Glutamatergic neuron (in vitro differentiated cells): ENCODE measurements around the gene LRRN2. TPM values are rescaled to one million over a fixed set of nuclear protein-coding genes. Genes with fewer than 3 reads are reported as not detected.

ENCODE experiments used
- DNase-seq: peaks from one replicate; pipeline ENCODE4 v3.0.0; 2022
- H3K27ac Mint-ChIP-seq: one replicate; pipeline ENCODE4 v1.8.0; 2020; ENCODE audit warnings: mild to moderate bottlenecking, mixed read lengths, inconsistent platforms; ENCODE audit not compliant: unreplicated experiment
- H3K27me3 Mint-ChIP-seq: one replicate; pipeline ENCODE4 v1.8.0; 2020; ENCODE audit warnings: mild to moderate bottlenecking, moderate library complexity, mixed read lengths, inconsistent platforms; ENCODE audit not compliant: unreplicated experiment
- H3K36me3 Mint-ChIP-seq: one replicate; pipeline ENCODE4 v1.8.0; 2020; ENCODE audit warnings: mild to moderate bottlenecking, mixed read lengths, inconsistent platforms; ENCODE audit not compliant: unreplicated experiment
- H3K4me1 Mint-ChIP-seq: one replicate; pipeline ENCODE4 v1.8.0; 2020; ENCODE audit warnings: mild to moderate bottlenecking, low read depth, mixed read lengths, inconsistent platforms; ENCODE audit not compliant: unreplicated experiment
- H3K4me3 Mint-ChIP-seq: one replicate; pipeline ENCODE4 v1.8.0; 2020; ENCODE audit warnings: mild to moderate bottlenecking, mixed read lengths, inconsistent platforms; ENCODE audit not compliant: unreplicated experiment
- H3K9me3 Mint-ChIP-seq: one replicate; pipeline ENCODE4 v1.8.0; 2020; ENCODE audit warnings: mild to moderate bottlenecking, moderate library complexity, mixed read lengths, inconsistent platforms; ENCODE audit not compliant: unreplicated experiment
- total RNA-seq: library from RNA; stranded (reverse); fragmentation: NEBNext Ultra II Directional; extraction: Animal tissue kit (Norgen Biotek cat#: 25700); gene quantifications from one replicate; pipeline ENCODE4 v1.2.1, GENCODE V29; 2021; ENCODE audit not compliant: unreplicated experiment
- TF ChIP-seq, protein P1 (sequence below): fragments of 200-600 bp; sonication (generic); IDR thresholded peaks from one replicate; pipeline ENCODE4 v1.5.0; 2021; ENCODE audit not compliant: partially characterized antibody, unreplicated experiment

Gene LRRN2
- total RNA-seq, 1 donor from 2014 or later: 6.9 TPM

DNA sequence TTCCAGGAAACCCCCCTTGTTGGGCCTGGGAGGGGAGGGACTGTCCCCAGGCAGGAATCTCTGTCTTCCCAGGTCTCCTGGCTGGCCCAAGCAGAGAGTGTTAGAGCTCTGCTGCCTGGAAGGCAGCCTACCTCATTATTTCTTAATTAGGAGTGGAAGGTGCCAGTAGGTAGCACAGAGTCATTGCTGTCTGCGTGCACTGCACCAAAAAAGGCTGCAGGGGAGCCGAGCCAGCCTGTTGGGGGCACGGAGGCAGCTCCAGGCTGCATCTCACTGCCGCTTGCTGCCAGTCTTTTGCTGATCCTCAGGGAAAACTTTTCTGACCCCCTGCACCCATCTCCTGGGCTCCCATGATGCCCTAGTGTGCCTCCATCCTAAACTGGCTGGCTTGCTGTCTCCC, 58.1 kb downstream of the LRRN2 start:
- Mint-ChIP-seq H3K27ac (no peak overlapping the region), H3K4me3 (no peak overlapping the region), H3K9me3 (peaks cover 3% of the 10 kb centered on the region), H3K4me1 (peaks cover 12% of the 10 kb centered on the region), H3K27me3 (peaks cover 5% of the 10 kb centered on the region), H3K36me3 (peaks cover 12% of the 10 kb centered on the region)
- DNase-seq: no peak
- TF ChIP-seq, protein P1, sequence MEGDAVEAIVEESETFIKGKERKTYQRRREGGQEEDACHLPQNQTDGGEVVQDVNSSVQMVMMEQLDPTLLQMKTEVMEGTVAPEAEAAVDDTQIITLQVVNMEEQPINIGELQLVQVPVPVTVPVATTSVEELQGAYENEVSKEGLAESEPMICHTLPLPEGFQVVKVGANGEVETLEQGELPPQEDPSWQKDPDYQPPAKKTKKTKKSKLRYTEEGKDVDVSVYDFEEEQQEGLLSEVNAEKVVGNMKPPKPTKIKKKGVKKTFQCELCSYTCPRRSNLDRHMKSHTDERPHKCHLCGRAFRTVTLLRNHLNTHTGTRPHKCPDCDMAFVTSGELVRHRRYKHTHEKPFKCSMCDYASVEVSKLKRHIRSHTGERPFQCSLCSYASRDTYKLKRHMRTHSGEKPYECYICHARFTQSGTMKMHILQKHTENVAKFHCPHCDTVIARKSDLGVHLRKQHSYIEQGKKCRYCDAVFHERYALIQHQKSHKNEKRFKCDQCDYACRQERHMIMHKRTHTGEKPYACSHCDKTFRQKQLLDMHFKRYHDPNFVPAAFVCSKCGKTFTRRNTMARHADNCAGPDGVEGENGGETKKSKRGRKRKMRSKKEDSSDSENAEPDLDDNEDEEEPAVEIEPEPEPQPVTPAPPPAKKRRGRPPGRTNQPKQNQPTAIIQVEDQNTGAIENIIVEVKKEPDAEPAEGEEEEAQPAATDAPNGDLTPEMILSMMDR: no peak

DNA sequence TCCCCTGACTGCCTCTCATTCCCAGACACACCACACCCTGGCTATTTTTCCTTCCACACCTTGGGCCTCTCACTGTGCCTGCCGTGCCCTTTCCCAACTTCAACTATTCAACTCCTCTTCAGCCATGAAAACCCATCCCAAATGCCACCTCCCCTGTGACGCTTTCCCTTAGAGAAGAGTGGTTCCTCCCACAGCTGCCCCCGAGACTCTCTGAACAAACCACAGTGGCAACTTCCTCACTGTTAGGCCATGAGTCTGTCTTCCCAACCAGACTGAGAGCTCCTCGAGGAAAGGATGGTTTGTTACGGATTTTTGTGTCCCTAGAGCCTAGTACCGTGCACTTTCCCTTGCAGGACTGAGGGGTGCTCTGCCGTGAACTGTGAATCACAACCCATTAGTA, 59.2 kb downstream of the LRRN2 start:
- Mint-ChIP-seq H3K4me3 (no peak overlapping the region), H3K27me3 (peaks cover 5% of the 10 kb centered on the region), H3K27ac (no peak overlapping the region), H3K9me3 (peaks cover 3% of the 10 kb centered on the region), H3K4me1 (peaks cover 12% of the 10 kb centered on the region), H3K36me3 (peaks cover 8% of the 10 kb centered on the region)
- TF ChIP-seq, protein P1: no peak
- no peak for DNase-seq

DNA sequence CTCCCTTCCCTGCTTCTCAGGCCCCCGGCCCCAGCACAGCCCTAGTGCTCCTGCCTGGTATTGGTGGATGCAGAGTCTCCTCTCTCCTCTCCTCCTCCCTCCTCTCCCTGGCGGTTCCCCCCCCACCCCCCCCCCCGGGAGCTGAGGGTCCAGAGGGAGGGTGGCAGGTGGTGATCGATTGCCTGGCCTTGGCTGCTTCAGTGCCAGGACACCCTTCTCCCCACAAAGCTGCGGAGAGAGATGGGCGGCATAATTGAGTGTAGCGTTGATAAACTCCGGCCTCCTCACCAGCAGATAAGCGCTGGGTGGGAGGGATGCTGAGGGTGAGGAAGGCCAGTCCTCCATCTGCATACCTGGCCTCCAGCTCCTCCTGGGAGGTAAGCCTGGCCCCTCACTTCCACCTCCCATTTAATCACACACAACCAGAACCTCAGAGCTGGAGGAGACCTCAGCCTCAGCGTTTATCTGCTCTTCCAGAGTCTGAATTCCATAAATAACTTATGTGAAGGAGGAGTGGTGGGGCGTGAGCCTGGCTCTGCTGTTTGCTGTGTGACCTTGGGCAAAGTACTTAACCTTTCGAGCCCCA, 60.8 kb downstream of the LRRN2 start:
- Mint-ChIP-seq H3K4me1 (peaks cover 12% of the 10 kb centered on the region), H3K27ac (no peak overlapping the region), H3K9me3 (peaks cover 3% of the 10 kb centered on the region), H3K4me3 (no peak overlapping the region), H3K36me3 (peaks cover 7% of the 10 kb centered on the region), H3K27me3 (peaks cover 4% of the 10 kb centered on the region)
- no peak for DNase-seq
- TF ChIP-seq, protein P1: no peak

DNA sequence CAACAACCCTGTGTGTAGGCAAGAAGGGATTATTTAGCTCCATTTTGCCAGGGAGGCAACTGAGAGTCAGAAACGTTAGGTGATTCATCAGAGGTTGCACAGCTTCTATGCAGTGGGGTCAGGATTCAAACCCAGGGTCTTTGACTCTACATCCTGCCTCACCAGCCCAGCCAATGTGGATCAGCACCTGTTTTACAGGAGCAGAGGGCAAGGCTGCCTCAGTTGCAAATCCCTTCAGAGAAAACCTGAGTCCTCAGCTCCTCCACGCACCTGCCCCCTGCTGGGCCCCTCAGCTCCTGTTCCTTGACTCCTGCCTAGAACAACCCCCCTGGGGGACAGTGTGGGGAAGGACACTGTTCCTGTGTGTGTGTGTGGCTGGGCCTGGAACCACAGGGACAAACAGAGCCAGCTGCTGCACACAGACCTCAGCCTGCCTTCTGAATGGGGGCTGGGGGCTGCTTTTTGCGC, 61.6 kb downstream of the LRRN2 start:
- Mint-ChIP-seq H3K27me3 (peaks cover 4% of the 10 kb centered on the region), H3K27ac (no peak overlapping the region), H3K36me3 (no peaks in the 10 kb centered on the region), H3K4me1 (peaks cover 12% of the 10 kb centered on the region), H3K9me3 (peaks cover 3% of the 10 kb centered on the region), H3K4me3 (no peak overlapping the region)
- TF ChIP-seq, protein P1: peak; percentile 49
- peak; percentile 54 for DNase-seq

DNA sequence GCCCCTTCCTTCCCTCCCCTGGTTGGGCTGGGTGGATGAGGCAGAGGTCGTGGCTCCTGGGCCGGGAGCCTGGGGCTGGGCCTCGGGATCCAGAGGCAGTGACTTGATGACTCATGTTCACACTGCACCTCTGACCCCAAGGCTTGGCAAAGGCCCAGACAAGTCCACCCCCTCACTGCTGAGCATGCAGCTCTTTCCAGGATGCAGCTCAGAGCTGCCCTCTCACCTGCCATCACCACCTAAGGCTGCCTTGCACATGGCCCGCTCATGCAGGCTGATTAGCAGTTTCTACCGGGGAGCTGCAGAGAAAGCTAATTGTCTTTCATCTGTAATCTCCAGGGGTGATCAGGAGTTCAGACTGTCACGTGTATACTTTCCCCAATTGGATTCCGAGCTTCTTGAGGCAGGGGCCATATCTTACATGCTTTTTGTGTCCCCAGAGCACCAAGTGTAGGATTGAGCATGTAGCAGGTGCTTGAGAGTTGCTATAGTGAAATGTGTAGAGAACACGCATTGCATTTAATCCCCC, 62.1 kb downstream of the LRRN2 start:
- no peak overlapping the region for H3K27ac Mint-ChIP-seq
- H3K4me1 Mint-ChIP-seq: peaks cover 12% of the 10 kb centered on the region
- H3K4me3 Mint-ChIP-seq: no peak overlapping the region
- TF ChIP-seq, protein P1: no peak
- H3K9me3 Mint-ChIP-seq: peaks cover 3% of the 10 kb centered on the region
- H3K27me3 Mint-ChIP-seq: peaks cover 4% of the 10 kb centered on the region
- DNase-seq: no peak
- no peaks in the 10 kb centered on the region for H3K36me3 Mint-ChIP-seq
